CD4-positive, alpha-beta T cell (primary cell): ENCODE measurements around the gene ATG16L1. TPM values are rescaled to one million over a fixed set of nuclear protein-coding genes. Genes with fewer than 3 reads are reported as not detected.

Experiments used
- ATAC-seq: fragments of 200-7000 bp; cut with Tn5 transposase; one replicate; pipeline ENCODE4 v1.10.0; 2022; ENCODE audit warnings: mild to moderate bottlenecking; ENCODE audit not compliant: poor library complexity
- CTCF ChIA-PET: fragments of 350-600 bp; sonication (Branson Sonifier 250); formaldehyde crosslinking; loops from one replicate; lab custom pipeline; 2021; ENCODE audit warnings: antibody characterized with exemption, inconsistent platforms; lab: Charles Lee
- POLR2A ChIA-PET: fragments of 350-600 bp; sonication (Branson Sonifier 250); formaldehyde crosslinking; loops from one replicate; lab custom pipeline; 2021; ENCODE audit warnings: antibody characterized with exemption, inconsistent platforms; lab: Charles Lee
- DNase-seq, 14 experiments: peaks; one replicate each; pipeline ENCODE4 v3.0.0-alpha.2; 2013 to 2020; ENCODE audit warnings: mixed read lengths in 2 of 14
- H3K27ac ChIP-seq, 2 donors: one replicate each; pipeline versions ENCODE4 v1.5.1 to v1.7.0; 2013; ENCODE audit warnings: low read length in 2 of 2, low read depth in 1 of 2, mild to moderate bottlenecking in 1 of 2
- H3K27me3 ChIP-seq, 2 experiments: 1 replicate in 1 of 2; 2 replicates in 1 of 2; pipeline versions ENCODE4 v1.6.1 to v1.7.0; 2013; ENCODE audit warnings: low read length in 2 of 2, control low read depth in 1 of 2, mild to moderate bottlenecking in 1 of 2, moderate library complexity in 1 of 2; ENCODE audit not compliant: insufficient read depth in 2 of 2, control insufficient read depth in 1 of 2
- H3K36me3 ChIP-seq: one replicate; pipeline ENCODE4 v1.6.1; 2013; ENCODE audit warnings: low read length, control low read depth; ENCODE audit not compliant: insufficient read depth
- H3K4me1 ChIP-seq: one replicate; pipeline ENCODE4 v1.6.1; 2013; ENCODE audit warnings: low read length, control low read depth; ENCODE audit not compliant: insufficient read depth
- H3K4me3 ChIP-seq: one replicate; pipeline ENCODE4 v1.5.1; 2013; ENCODE audit warnings: mild to moderate bottlenecking, low read length, moderate library complexity
- H3K9me3 ChIP-seq, 2 experiments: 1 replicate in 1 of 2; 2 replicates in 1 of 2; pipeline versions ENCODE4 v1.6.1 to v1.7.0; 2013; ENCODE audit warnings: low read length in 2 of 2, mild to moderate bottlenecking in 2 of 2, control low read depth in 1 of 2, moderate library complexity in 1 of 2; ENCODE audit not compliant: control insufficient read depth in 1 of 2, insufficient read depth in 1 of 2
- H3K27ac Mint-ChIP-seq: one replicate; pipeline ENCODE4 v1.8.0; 2020; ENCODE audit warnings: mixed read lengths
- H3K27me3 Mint-ChIP-seq: one replicate; pipeline ENCODE4 v1.8.0; 2021; ENCODE audit warnings: mixed read lengths
- H3K36me3 Mint-ChIP-seq: one replicate; pipeline ENCODE4 v1.8.0; 2021; ENCODE audit warnings: low read depth, mixed read lengths
- H3K4me1 Mint-ChIP-seq: one replicate; pipeline ENCODE4 v1.8.0; 2021; ENCODE audit warnings: low read depth, mixed read lengths
- H3K4me3 Mint-ChIP-seq: one replicate; pipeline ENCODE4 v1.8.0; 2020; ENCODE audit warnings: mild to moderate bottlenecking, mixed read lengths
- H3K9me3 Mint-ChIP-seq: one replicate; pipeline ENCODE4 v1.8.0; 2020; ENCODE audit warnings: mixed read lengths
- intact Hi-C, 2 experiments: fragments of 100-400 bp; cut with DNase I in 1 of 2; cut with micrococcal nuclease in 1 of 2; formaldehyde crosslinking; loops; one replicate each; pipeline versions ENCODE4 v1.15.1 to v1.9.0; 2023 to 2025; cut with DNase I, micrococcal nuclease
- total RNA-seq, 174 experiments: library from RNA in 2 of 174; stranded (reverse) in 2 of 174; gene quantifications; one replicate each; pipeline ENCODE4 v1.2.3 and lab custom pipeline; 2021 to 2026
- TF ChIP-seq, protein P1 (sequence below): fragments of 200-600 bp; IDR thresholded peaks from one replicate; pipeline ENCODE4 v1.8.0; 2022; ENCODE audit warnings: antibody characterized with exemption, mild to moderate bottlenecking

ATG16L1 gene
- total RNA-seq, 2 experiments from 2014 or later = 134 to 135 TPM

DNA sequence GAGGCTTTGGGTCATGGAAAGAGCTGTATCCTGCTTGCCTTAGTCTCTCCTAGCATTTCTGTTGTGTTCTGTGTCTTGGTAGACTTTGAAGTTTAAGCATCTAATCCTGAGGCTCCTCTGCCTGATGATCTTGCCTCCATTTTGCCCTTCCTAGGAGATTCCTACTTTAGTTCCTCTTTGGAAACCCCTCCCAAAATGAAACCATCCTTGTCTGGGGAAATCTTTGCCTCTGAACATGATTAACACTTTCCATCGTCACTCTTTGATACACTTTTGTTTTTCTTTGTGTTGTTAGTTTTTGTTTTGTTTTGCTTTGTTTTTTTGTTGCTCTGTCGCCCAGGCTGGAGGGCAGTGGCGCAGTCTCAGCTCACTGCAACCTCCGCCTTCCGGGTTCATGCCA lies 9.2 kb downstream of the ATG16L1 start:
- CTCF ChIA-PET = no interaction called here
- intact Hi-C loops = no loop called here
- Histone ChIP-seq H3K36me3 (peaks cover 93% of the 10 kb centered on the region), H3K27me3 (no peaks in the 10 kb centered on the region), H3K4me1 (peaks cover 20% of the 10 kb centered on the region), H3K9me3 (no peaks in the 10 kb centered on the region), H3K27ac (peak overlapping the region in 1 of 2 donors; percentile 27), H3K4me3 (no peak overlapping the region)
- DNase-seq (no peak), ATAC-seq (no peak)
- POLR2A ChIA-PET = no interaction called here
- H3K4me1 Mint-ChIP-seq = peaks cover 60% of the 10 kb centered on the region
- TF ChIP-seq, protein P1, sequence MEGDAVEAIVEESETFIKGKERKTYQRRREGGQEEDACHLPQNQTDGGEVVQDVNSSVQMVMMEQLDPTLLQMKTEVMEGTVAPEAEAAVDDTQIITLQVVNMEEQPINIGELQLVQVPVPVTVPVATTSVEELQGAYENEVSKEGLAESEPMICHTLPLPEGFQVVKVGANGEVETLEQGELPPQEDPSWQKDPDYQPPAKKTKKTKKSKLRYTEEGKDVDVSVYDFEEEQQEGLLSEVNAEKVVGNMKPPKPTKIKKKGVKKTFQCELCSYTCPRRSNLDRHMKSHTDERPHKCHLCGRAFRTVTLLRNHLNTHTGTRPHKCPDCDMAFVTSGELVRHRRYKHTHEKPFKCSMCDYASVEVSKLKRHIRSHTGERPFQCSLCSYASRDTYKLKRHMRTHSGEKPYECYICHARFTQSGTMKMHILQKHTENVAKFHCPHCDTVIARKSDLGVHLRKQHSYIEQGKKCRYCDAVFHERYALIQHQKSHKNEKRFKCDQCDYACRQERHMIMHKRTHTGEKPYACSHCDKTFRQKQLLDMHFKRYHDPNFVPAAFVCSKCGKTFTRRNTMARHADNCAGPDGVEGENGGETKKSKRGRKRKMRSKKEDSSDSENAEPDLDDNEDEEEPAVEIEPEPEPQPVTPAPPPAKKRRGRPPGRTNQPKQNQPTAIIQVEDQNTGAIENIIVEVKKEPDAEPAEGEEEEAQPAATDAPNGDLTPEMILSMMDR = no peak
- H3K36me3 Mint-ChIP-seq = peaks cover 97% of the 10 kb centered on the region
- no peak overlapping the region for H3K4me3 Mint-ChIP-seq
- peak overlapping the region; percentile 55 for H3K27ac Mint-ChIP-seq
- no peaks in the 10 kb centered on the region for H3K9me3 Mint-ChIP-seq
- H3K27me3 Mint-ChIP-seq = no peaks in the 10 kb centered on the region

DNA sequence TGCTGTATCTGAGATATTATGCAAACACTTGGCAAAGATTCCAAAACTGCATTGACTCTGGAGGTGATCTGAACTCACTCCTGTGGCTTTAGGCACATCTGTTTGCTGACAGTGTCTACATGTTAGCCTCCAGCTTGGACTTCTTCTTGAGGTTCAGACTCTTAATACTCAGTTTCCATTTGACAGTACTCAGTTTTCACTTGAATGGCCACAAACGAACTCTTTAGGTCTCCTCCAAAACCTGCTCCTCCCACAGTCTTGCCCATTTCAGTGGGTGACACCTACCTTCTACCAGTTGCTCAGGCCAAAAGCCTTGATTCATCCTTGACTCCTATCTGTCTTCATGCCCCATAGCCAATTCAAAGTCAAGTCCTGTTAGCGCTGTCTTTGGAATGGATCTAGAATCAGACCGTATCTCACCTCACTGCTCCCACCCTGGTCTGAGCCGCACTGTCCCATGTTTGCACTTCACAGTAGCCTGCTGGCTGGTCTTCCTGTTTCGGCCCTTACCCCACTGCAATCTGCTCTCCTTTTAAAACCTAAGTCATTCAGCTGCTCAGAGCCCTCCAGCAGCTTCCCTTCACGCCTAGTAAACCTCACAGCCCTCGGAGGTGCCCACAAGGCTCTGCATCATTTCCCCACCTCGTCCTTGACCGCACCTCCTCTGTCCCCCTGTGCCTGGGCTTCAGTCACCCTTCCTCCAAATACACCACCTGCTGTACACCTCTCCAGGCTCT lies 10.5 kb downstream of the ATG16L1 start:
- peaks cover 100% of the 10 kb centered on the region for H3K36me3 Mint-ChIP-seq
- Histone ChIP-seq H3K4me1 (peaks cover 28% of the 10 kb centered on the region), H3K27ac (peak overlapping the region; percentile 16 to 27), H3K4me3 (no peak overlapping the region), H3K9me3 (no peaks in the 10 kb centered on the region), H3K36me3 (peaks cover 97% of the 10 kb centered on the region), H3K27me3 (no peaks in the 10 kb centered on the region)
- peak overlapping the region; percentile 55 for H3K27ac Mint-ChIP-seq
- TF ChIP-seq, protein P1 = no peak
- peaks cover 66% of the 10 kb centered on the region for H3K4me1 Mint-ChIP-seq
- no peak for ATAC-seq
- no peak for DNase-seq
- no peaks in the 10 kb centered on the region for H3K9me3 Mint-ChIP-seq
- H3K27me3 Mint-ChIP-seq = no peaks in the 10 kb centered on the region
- H3K4me3 Mint-ChIP-seq = no peak overlapping the region
- POLR2A ChIA-PET = no interaction called here
- intact Hi-C loops = no loop called here
- CTCF ChIA-PET = no interaction called here

DNA sequence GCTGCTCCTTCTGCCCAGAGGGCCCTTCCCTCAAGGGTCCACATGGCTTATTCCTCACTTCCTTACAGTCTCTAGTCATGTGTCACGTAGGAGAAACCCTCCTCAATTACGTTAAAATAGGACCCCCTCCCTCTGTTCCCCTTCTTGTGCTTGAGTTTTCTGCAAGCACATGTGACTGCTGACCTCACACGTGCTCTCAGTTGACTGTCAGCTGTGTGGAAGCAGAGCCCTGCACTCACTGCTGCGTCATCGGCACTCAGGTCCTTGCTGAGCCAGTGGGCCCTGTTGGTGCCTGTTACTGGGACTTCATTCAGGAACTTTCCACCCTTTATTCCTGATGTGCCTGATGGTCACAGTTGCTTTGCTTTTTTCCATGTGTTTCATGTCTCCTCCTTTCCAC lies 11.1 kb downstream of the ATG16L1 start:
- H3K27ac ChIP-seq = peak overlapping the region in 1 of 2 donors; percentile 16
- DNase-seq (no peak), ATAC-seq (no peak)
- H3K27me3 Mint-ChIP-seq = no peaks in the 10 kb centered on the region
- POLR2A ChIA-PET = no interaction called here
- intact Hi-C loops = no loop called here
- peaks cover 100% of the 10 kb centered on the region for H3K36me3 Mint-ChIP-seq
- no peaks in the 10 kb centered on the region for H3K9me3 ChIP-seq
- H3K4me1 ChIP-seq = peaks cover 31% of the 10 kb centered on the region
- H3K4me1 Mint-ChIP-seq = peaks cover 71% of the 10 kb centered on the region
- TF ChIP-seq, protein P1 = no peak
- H3K27me3 ChIP-seq = no peaks in the 10 kb centered on the region
- no peak overlapping the region for H3K4me3 ChIP-seq
- peak overlapping the region; percentile 55 for H3K27ac Mint-ChIP-seq
- no peak overlapping the region for H3K4me3 Mint-ChIP-seq
- CTCF ChIA-PET = interaction anchor here (1.2 kb wide), 1 partner anchor 12 kb away, joined by 3 read pairs; no protein-coding TSS in a partner anchor
- no peaks in the 10 kb centered on the region for H3K9me3 Mint-ChIP-seq
- peaks cover 91% of the 10 kb centered on the region for H3K36me3 ChIP-seq
